Activated B cell treated with CpG ODN at 0.5 μM for 24 hours (primary cell): ENCODE results near the gene PIGO. TPM values are rescaled to one million over a fixed set of nuclear protein-coding genes. Genes with fewer than 3 reads are reported as not detected.
A peak's percentile ranks its signal among the peaks of the same experiment; 100 is the strongest.

Experiments
- ATAC-seq: fragments of 200-7000 bp; cut with Tn5 transposase; one replicate; pipeline ENCODE4 v1.10.0; 2021; ENCODE audit warnings: low read depth, mild to moderate bottlenecking, moderate library complexity
- CTCF ChIA-PET: fragments of 350-600 bp; sonication (Branson Sonifier 250); formaldehyde crosslinking; loops from one replicate; lab custom pipeline; 2021; ENCODE audit warnings: antibody characterized with exemption; lab: Charles Lee
- POLR2A ChIA-PET: fragments of 350-600 bp; sonication (Branson Sonifier 250); formaldehyde crosslinking; loops from one replicate; lab custom pipeline; 2021; ENCODE audit warnings: antibody characterized with exemption; lab: Charles Lee
- DNase-seq: peaks from one replicate; pipeline ENCODE4 v3.0.0; 2022
- H3K27ac Mint-ChIP-seq: one replicate; pipeline ENCODE4 v1.8.0; 2020; ENCODE audit warnings: mixed read lengths
- H3K27me3 Mint-ChIP-seq: one replicate; pipeline ENCODE4 v1.8.0; 2021; ENCODE audit warnings: mixed read lengths
- H3K36me3 Mint-ChIP-seq: one replicate; pipeline ENCODE4 v1.8.0; 2021; ENCODE audit warnings: low read depth, mixed read lengths
- H3K4me1 Mint-ChIP-seq: one replicate; pipeline ENCODE4 v1.8.0; 2021; ENCODE audit warnings: mixed read lengths
- H3K4me3 Mint-ChIP-seq: one replicate; pipeline ENCODE4 v1.8.0; 2020; ENCODE audit warnings: mild to moderate bottlenecking, mixed read lengths
- H3K9me3 Mint-ChIP-seq: one replicate; pipeline ENCODE4 v1.8.0; 2020; ENCODE audit warnings: mixed read lengths
- CTCF ChIP-seq: fragments of 200-600 bp; IDR thresholded peaks from one replicate; pipeline ENCODE4 v1.8.0; 2022; ENCODE audit warnings: antibody characterized with exemption, mild to moderate bottlenecking
- intact Hi-C: fragments of 100-400 bp; cut with micrococcal nuclease; formaldehyde crosslinking; loops from one replicate; pipeline ENCODE4 v1.15.1; 2024
- total RNA-seq: library from RNA; stranded (reverse); gene quantifications from 2 replicates; pipeline ENCODE4 v1.2.3, GENCODE V29; 2022

The PIGO gene
- total RNA-seq, 1 donor from 2014 or later: 34.1 TPM

DNA sequence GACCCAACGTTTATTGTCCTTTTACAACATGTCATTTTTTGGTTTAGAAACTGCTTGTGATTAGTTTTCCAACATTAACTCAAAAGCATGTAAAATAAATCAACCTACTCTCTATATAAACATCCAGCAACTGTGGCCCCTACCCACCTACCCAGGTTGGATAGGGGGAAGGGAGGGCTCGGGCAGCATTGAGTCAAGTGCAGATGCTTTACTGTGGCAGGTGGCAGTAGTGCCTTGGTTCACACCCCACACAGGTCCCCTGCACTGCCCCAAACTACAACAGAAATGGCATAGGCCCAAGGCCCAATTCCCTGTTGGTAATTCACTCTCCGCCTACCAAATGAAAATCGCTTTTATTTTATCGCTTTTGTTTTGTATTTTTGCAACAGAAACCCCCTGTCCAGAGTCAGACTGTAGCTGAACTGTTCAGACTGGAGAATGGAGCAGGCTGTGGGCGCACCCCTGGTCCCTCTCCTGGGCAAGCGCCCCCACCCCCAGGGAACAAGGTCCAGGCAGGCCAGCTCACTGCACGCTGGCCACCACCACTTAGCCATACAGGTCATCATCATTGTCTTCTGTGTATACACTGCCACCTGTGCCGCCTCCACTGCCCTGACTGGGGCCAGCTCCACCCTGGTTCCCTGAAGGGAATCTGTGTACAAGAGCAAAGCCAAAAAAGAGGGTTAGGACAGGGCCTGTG, 39.7 kb downstream of the PIGO start:
- CTCF ChIA-PET: no interaction called here
- H3K36me3 Mint-ChIP-seq: peaks cover 90% of the 10 kb centered on the region

DNA sequence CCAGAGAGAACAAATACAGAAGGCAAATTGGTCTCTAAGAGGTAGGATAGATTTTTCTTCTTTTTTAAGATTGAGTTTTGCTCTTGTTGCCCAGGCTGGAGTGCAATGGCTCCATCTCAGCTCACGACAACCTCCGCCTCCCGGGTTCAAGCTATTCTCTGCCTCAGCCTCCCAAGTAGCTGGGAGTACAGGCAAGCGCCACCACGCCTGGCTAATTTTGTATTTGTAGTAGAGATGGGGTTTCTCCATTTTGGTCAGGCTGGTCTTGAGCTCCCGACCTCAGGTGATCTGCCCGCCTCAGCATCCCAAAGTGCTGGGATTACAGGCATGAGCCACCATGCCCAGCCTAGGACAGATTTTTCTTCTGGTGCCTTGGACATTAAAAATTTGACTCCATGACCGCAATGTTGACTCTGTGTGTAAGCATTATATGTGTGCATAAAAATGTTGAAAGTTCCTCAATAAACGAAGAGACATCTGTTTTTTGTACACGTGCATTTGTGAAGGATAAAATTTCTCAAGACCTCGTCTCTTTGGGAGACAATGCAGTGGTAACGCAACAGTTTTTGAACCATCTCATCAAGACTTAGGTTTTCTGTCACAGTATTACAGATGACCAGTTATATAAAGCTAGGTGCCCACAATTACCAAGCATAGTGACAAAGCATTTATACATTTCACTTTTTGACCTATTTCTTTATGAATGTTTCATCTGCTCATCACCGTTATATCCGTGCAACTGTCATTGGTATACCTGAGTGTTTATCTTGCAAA, 41.3 kb downstream of the PIGO start:
- peaks cover 5% of the 10 kb centered on the region for H3K4me1 Mint-ChIP-seq
- CTCF ChIA-PET: no interaction called here

More for the DNA sequence above, 39.7 kb downstream of the PIGO start:
- H3K4me1 Mint-ChIP-seq: no peaks in the 10 kb centered on the region
- H3K4me3 Mint-ChIP-seq: no peak overlapping the region
- no peak for DNase-seq
- no peaks in the 10 kb centered on the region for H3K9me3 Mint-ChIP-seq
- intact Hi-C loops: no loop called here
- peak overlapping the region; percentile 27 for H3K27ac Mint-ChIP-seq
- H3K27me3 Mint-ChIP-seq: no peaks in the 10 kb centered on the region
- TF ChIP-seq CTCF: no peak
- ATAC-seq: no peak
- POLR2A ChIA-PET: interaction anchor here (1.9 kb wide), 1 partner anchor 23 kb away, joined by 5 read pairs; the partner anchor contains the start of gene FANCG

DNA sequence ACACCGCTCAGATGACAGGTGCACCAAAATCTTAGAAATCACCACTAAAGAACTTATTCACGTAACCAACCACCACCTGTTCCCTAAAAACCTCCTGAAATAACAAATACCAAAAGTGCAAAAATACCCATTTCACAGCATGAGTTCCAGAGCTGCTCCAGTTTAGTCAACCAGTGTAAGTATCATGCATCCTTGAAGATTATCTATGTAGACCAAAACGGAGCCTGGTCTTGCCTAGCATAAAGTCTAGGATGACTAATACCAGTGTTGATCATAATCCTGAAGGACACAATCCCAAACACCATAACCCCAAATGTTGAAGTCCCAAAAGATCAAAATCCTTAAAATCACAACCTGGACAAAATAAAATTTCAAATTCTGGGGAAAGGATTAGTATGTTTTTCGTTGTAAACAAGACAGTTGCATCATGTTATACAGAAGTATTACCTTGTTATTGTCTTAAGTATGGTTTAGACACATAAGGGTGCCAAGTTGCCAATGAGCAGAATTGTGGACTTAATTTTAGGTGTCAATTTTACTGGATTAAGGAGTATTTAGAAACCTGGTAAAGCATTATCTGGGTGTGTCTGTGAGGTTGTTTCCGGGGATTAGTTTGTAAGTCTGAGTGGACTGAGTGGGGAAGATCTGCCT, 42.1 kb downstream of the PIGO start:
- intact Hi-C loops: no loop called here
- H3K9me3 Mint-ChIP-seq: no peaks in the 10 kb centered on the region
- no peak for DNase-seq
- peaks cover 74% of the 10 kb centered on the region for H3K36me3 Mint-ChIP-seq
- H3K4me1 Mint-ChIP-seq: peaks cover 5% of the 10 kb centered on the region
- no peaks in the 10 kb centered on the region for H3K27me3 Mint-ChIP-seq
- peak overlapping the region; percentile 5 for H3K27ac Mint-ChIP-seq
- POLR2A ChIA-PET: interaction anchor here (0.7 kb wide), 1 partner anchor 17 kb away, joined by 4 read pairs; no protein-coding TSS in a partner anchor
- CTCF ChIA-PET: interaction anchor here (6.3 kb wide), 1 partner anchor 155 kb away, joined by 93 read pairs; no protein-coding TSS in a partner anchor
- no peak overlapping the region for H3K4me3 Mint-ChIP-seq
- ATAC-seq: no peak
- TF ChIP-seq CTCF: no peak

More for the DNA sequence above, 41.3 kb downstream of the PIGO start:
- no peak overlapping the region for H3K27ac Mint-ChIP-seq
- no peak for DNase-seq
- POLR2A ChIA-PET: no interaction called here
- H3K27me3 Mint-ChIP-seq: no peaks in the 10 kb centered on the region
- H3K4me3 Mint-ChIP-seq: no peak overlapping the region
- no peaks in the 10 kb centered on the region for H3K9me3 Mint-ChIP-seq
- ATAC-seq: no peak
- intact Hi-C loops: no loop called here
- TF ChIP-seq CTCF: no peak
- H3K36me3 Mint-ChIP-seq: peaks cover 80% of the 10 kb centered on the region

DNA sequence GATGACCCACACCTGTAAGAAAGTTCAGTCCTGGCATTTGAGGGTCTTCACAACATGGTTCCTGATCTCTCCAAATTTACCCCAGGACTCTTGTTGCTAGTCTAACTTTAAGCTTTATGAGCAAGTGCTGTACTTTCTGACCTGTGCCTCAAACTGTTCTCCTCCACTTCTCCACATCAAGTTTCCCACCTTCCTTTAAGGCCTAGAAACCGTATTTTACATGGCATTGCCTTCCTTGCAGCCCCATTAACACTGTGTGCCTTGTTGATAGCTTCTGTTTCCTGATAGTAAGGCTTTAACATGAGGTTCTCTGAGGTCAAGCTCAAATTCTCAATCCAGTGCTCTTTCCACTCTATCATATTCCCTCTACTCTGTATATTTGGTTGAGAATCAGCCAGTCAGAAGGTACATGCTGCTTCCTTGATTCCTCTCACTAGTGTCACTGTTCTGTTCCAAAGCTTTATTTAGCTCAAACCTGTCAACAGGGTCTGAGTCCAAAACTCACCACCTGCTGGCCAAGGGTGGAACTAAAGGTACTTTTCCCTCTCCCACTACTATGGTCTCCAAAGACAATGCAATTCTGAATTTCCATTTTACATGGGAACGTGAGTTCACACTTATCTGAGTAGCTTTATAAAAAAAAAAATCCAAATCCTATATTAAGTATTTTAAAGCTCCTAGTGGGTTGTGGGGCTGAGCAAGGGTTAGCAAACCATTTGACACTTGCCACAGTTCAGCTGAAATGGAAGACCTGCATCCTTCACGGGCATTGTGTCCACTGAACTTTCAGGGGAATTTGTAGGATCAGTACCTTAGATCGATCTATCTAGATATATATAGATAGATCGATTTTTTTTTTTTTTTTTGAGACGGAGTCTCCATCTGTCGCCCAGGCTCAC, 45.1 kb downstream of the PIGO start:
- H3K4me3 Mint-ChIP-seq: no peak overlapping the region
- H3K27ac Mint-ChIP-seq: no peak overlapping the region
- H3K4me1 Mint-ChIP-seq: peaks cover 5% of the 10 kb centered on the region

More for the DNA sequence above, 45.1 kb downstream of the PIGO start:
- no peak for DNase-seq
- ChIA-PET POLR2A (interaction anchor here (0.5 to 1.6 kb wide), 4 partner anchors 15 to 152 kb away, joined by 3 to 11 read pairs (median 5); partner anchors contain the start of gene VCP), CTCF (interaction anchor here (0.6 to 6.3 kb wide), 21 partner anchors 8 to 502 kb away, joined by 3 to 93 read pairs (median 4); partner anchors contain the start of genes DNAJB5 and VCP)
- intact Hi-C loops: loop anchor here (1.0 kb wide), 3 partner anchors 15 to 152 kb away; partner anchors contain the start of gene DNAJB5
- no peak for TF ChIP-seq CTCF
- H3K27me3 Mint-ChIP-seq: no peaks in the 10 kb centered on the region
- peaks cover 60% of the 10 kb centered on the region for H3K36me3 Mint-ChIP-seq
- ATAC-seq: peak; percentile 71
- H3K9me3 Mint-ChIP-seq: no peaks in the 10 kb centered on the region
